Uterus (tissue), 2 donors: ENCODE measurements around the gene IL17RD.

ENCODE experiments used
- CTCF ChIP-seq, 4 experiments: fragments of 200-600 bp in 2 of 4; fragments of 450-650 bp in 2 of 4; sonication (generic) in 2 of 4; IDR thresholded peaks; one replicate each; pipeline ENCODE4 v1.5.1; 2016 to 2019; ENCODE audit warnings: antibody characterized with exemption in 4 of 4, mild to moderate bottlenecking in 2 of 4, moderate library complexity in 1 of 4
- POLR2A ChIP-seq, 2 donors: fragments of 450-650 bp; IDR thresholded peaks; one replicate each; pipeline ENCODE4 v1.6.1; 2016; ENCODE audit warnings: antibody characterized with exemption in 2 of 2, mild to moderate bottlenecking in 1 of 2, moderate library complexity in 1 of 2

- TF ChIP-seq CTCF (IDR thresholded peaks at IDR 0.05) (no peak), POLR2A (IDR thresholded peaks at IDR 0.05) (no peak)
These were observed 99.6 kb downstream of the IL17RD start for GRCh38 chr3:57065588-57065987.
